WTC11 (cell line): Measurements from ENCODE around the gene EPN2.

Experiments
- ELF4 ChIP-seq: sonication (generic); formaldehyde crosslinking; IDR thresholded peaks from 2 replicates; pipeline ENCODE4 v1.8.1; 2022; ENCODE audit warnings: low read depth, mild to moderate bottlenecking, moderate library complexity, missing genetic modification reagents
- ESRRA ChIP-seq: sonication (generic); formaldehyde crosslinking; IDR thresholded peaks from 2 replicates; pipeline ENCODE4 v1.8.1; 2022; ENCODE audit warnings: mild to moderate bottlenecking, missing genetic modification reagents, borderline replicate concordance
- ETV6 ChIP-seq: sonication (generic); formaldehyde crosslinking; IDR thresholded peaks from 2 replicates; pipeline ENCODE4 v1.8.1; 2022; ENCODE audit warnings: mild to moderate bottlenecking, missing genetic modification reagents
- GABPB1 ChIP-seq: sonication (generic); formaldehyde crosslinking; IDR thresholded peaks from 2 replicates; pipeline ENCODE4 v1.8.1; 2023; ENCODE audit warnings: mild to moderate bottlenecking, missing genetic modification reagents
- KAT7 ChIP-seq: sonication (generic); formaldehyde crosslinking; IDR thresholded peaks from 2 replicates; pipeline ENCODE4 v1.8.1; 2023; ENCODE audit warnings: missing genetic modification reagents, mild to moderate bottlenecking, borderline replicate concordance
- MAX ChIP-seq: sonication (generic); formaldehyde crosslinking; IDR thresholded peaks from 2 replicates; pipeline ENCODE4 v1.8.0; 2022; ENCODE audit warnings: mild to moderate bottlenecking, missing genetic modification reagents
- TEAD4 ChIP-seq: sonication (generic); formaldehyde crosslinking; IDR thresholded peaks from 2 replicates; pipeline ENCODE4 v1.8.0; 2022; ENCODE audit warnings: mild to moderate bottlenecking, missing genetic modification reagents
- ZNF263 ChIP-seq: sonication (generic); formaldehyde crosslinking; IDR thresholded peaks from 2 replicates; pipeline ENCODE4 v1.8.1; 2022; ENCODE audit warnings: low read depth, mild to moderate bottlenecking, moderate library complexity, missing genetic modification reagents
- TF ChIP-seq, protein P1 (sequence below): sonication (generic); formaldehyde crosslinking; IDR thresholded peaks from 2 replicates; pipeline ENCODE4 v1.8.0; 2023; ENCODE audit warnings: missing genetic modification reagents, mild to moderate bottlenecking, borderline replicate concordance
- TF ChIP-seq, protein P2 (sequence below): fragments of 200-600 bp; IDR thresholded peaks from 2 replicates; pipeline ENCODE4 v1.8.0; 2022; ENCODE audit warnings: antibody characterized with exemption
- TF ChIP-seq, protein P3 (sequence below): sonication (generic); formaldehyde crosslinking; conservative IDR thresholded peaks from 2 replicates; pipeline ENCODE4 v1.8.1; 2022; ENCODE audit warnings: mild to moderate bottlenecking, missing genetic modification reagents
- TF ChIP-seq, protein P4 (sequence below): fragments of 250-450 bp; sonication (Bioruptor Pico); conservative IDR thresholded peaks from 2 replicates; pipeline ENCODE4 v1.9.0; 2021; ENCODE audit warnings: mild to moderate bottlenecking

- TF ChIP-seq, protein P1, sequence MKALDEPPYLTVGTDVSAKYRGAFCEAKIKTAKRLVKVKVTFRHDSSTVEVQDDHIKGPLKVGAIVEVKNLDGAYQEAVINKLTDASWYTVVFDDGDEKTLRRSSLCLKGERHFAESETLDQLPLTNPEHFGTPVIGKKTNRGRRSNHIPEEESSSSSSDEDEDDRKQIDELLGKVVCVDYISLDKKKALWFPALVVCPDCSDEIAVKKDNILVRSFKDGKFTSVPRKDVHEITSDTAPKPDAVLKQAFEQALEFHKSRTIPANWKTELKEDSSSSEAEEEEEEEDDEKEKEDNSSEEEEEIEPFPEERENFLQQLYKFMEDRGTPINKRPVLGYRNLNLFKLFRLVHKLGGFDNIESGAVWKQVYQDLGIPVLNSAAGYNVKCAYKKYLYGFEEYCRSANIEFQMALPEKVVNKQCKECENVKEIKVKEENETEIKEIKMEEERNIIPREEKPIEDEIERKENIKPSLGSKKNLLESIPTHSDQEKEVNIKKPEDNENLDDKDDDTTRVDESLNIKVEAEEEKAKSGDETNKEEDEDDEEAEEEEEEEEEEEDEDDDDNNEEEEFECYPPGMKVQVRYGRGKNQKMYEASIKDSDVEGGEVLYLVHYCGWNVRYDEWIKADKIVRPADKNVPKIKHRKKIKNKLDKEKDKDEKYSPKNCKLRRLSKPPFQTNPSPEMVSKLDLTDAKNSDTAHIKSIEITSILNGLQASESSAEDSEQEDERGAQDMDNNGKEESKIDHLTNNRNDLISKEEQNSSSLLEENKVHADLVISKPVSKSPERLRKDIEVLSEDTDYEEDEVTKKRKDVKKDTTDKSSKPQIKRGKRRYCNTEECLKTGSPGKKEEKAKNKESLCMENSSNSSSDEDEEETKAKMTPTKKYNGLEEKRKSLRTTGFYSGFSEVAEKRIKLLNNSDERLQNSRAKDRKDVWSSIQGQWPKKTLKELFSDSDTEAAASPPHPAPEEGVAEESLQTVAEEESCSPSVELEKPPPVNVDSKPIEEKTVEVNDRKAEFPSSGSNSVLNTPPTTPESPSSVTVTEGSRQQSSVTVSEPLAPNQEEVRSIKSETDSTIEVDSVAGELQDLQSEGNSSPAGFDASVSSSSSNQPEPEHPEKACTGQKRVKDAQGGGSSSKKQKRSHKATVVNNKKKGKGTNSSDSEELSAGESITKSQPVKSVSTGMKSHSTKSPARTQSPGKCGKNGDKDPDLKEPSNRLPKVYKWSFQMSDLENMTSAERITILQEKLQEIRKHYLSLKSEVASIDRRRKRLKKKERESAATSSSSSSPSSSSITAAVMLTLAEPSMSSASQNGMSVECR (CRISPR knock-in tag): no peak
- TF ChIP-seq, protein P2, sequence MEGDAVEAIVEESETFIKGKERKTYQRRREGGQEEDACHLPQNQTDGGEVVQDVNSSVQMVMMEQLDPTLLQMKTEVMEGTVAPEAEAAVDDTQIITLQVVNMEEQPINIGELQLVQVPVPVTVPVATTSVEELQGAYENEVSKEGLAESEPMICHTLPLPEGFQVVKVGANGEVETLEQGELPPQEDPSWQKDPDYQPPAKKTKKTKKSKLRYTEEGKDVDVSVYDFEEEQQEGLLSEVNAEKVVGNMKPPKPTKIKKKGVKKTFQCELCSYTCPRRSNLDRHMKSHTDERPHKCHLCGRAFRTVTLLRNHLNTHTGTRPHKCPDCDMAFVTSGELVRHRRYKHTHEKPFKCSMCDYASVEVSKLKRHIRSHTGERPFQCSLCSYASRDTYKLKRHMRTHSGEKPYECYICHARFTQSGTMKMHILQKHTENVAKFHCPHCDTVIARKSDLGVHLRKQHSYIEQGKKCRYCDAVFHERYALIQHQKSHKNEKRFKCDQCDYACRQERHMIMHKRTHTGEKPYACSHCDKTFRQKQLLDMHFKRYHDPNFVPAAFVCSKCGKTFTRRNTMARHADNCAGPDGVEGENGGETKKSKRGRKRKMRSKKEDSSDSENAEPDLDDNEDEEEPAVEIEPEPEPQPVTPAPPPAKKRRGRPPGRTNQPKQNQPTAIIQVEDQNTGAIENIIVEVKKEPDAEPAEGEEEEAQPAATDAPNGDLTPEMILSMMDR: no peak
- TF ChIP-seq ELF4 (no peak), ZNF263 (CRISPR knock-in tag) (no peak), GABPB1 (CRISPR knock-in tag) (no peak), KAT7 (no peak), ETV6 (no peak), TEAD4 (CRISPR knock-in tag) (no peak), MAX (CRISPR knock-in tag) (no peak), ESRRA (no peak)
- TF ChIP-seq, protein P3, sequence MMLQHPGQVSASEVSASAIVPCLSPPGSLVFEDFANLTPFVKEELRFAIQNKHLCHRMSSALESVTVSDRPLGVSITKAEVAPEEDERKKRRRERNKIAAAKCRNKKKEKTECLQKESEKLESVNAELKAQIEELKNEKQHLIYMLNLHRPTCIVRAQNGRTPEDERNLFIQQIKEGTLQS (CRISPR knock-in tag): no peak
- TF ChIP-seq, protein P4, sequence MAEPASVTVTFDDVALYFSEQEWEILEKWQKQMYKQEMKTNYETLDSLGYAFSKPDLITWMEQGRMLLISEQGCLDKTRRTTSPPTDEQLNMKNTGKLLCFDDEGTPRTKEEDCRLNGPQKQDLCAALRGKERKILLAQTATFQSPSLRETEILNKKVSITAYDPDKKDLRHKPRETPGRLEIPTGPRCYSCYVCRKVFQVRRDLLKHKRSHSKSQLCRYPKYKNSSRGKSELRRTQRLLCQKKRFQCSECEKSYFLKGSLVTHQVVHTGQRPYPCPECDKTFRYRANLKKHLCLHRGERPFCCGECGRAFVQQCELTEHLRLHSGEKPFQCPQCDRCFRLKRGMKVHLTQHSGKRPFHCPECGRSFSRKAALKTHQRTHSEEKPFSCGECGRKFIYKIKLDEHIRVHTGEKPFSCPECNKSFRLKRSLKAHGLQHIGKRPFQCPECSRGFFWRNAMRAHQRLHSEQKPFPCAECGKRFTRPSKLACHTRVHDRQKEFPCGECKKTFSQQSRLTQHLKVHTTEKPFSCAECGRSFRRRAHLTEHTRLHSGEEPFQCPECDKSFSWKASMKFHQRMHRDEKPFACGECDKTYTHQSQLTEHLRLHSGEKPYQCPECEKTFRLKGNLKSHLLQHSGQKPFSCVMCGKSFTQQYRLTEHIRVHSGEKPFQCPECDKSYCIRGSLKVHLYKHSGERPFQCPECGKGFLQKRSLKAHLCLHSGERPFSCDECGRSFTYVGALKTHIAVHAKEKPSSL: no peak
These were observed 58.4 kb downstream of the EPN2 start for GRCh38 chr17:19295473-19296135.
